Measurements from ENCODE around the gene DUSP28. TPM values are rescaled to one million over a fixed set of nuclear protein-coding genes. Genes with fewer than 3 reads are reported as not detected.
A peak's percentile ranks its signal among the peaks of the same experiment; 100 is the strongest.

The DUSP28 gene
- total and polyA plus RNA-seq, 2 of the 13 experiments (the other 11 are each of a cell fraction or from before 2014, with no cell fraction given), result 5.2 to 8.6 TPM

DNA sequence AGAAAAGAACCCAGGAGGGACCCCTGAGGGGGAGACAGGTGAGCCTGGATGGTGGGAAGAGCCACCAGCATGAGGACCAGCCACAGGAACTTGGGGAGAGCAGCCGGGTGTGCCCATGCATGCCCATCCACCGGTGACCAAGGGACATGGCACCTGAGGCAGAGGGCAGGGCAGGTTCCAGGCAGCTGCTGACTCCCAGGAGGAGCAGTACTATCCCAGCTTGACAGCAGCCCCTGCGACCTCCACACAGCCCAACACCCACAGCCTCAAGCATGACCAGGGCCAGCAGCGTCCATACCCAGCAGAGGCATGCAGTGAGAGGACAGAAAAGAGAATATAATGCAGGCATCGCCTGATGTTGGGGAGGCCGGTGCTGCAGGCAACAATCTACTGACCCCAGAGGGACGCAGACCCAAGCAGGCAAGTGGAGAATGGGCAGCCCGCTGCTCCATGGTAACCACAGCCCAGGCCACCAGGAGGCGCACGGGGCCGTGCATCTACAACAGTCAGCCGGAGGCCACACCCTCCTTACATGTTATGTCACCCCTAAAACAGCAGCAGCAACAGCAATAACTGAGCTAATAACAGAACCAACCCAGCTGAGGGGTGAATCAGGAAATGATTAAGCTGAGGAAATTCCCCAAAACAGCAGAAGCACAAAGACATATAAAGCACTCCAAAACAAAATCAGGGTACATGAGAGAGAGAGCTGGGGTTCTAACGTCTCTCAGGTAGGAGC is 46.4 kb upstream of the DUSP28 start (continued):
- TF ChIP-seq, protein P1, sequence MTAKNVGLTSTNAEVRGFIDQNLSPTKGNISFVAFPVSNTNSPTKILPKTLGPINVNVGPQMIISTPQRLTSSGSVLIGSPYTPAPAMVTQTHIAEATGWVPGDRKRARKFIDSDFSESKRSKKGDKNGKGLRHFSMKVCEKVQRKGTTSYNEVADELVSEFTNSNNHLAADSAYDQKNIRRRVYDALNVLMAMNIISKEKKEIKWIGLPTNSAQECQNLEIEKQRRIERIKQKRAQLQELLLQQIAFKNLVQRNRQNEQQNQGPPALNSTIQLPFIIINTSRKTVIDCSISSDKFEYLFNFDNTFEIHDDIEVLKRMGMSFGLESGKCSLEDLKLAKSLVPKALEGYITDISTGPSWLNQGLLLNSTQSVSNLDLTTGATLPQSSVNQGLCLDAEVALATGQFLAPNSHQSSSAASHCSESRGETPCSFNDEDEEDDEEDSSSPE (CRISPR knock-in tag; IDR thresholded peaks at IDR 0.05), result no peak
- TF ChIP-seq ZKSCAN5 (CRISPR knock-in tag; IDR thresholded peaks at IDR 0.05) (no peak), ZNF614 (CRISPR knock-in tag; IDR thresholded peaks at IDR 0.05; ENCODE audit: borderline replicate concordance) (peak; percentile 66; the same call in 1 of the 2 replicates), ATF7-NPFF (CRISPR knock-in tag; IDR thresholded peaks at IDR 0.05; ENCODE audit: low read depth) (no peak), ZFP36L2 (CRISPR knock-in tag; IDR thresholded peaks at IDR 0.05) (no peak), SP140L (CRISPR knock-in tag; IDR thresholded peaks at IDR 0.05; ENCODE audit: borderline replicate concordance) (no peak), TOE1 (CRISPR knock-in tag; IDR thresholded peaks at IDR 0.05) (no peak), NFYC (CRISPR knock-in tag; IDR thresholded peaks at IDR 0.05) (no peak), ESRRA (CRISPR knock-in tag; IDR thresholded peaks at IDR 0.05; ENCODE audit: low read depth) (no peak), ZBTB42 (CRISPR knock-in tag; IDR thresholded peaks at IDR 0.05) (no peak), ZNF33B (CRISPR knock-in tag; IDR thresholded peaks at IDR 0.05) (no peak), ZNF12 (CRISPR knock-in tag; IDR thresholded peaks at IDR 0.05) (no peak), ARNT (IDR thresholded peaks at IDR 0.05) (no peak), KAT8 (CRISPR knock-in tag; IDR thresholded peaks at IDR 0.05) (no peak), TEAD2 (CRISPR knock-in tag; IDR thresholded peaks at IDR 0.05) (no peak)
- TF ChIP-seq, protein P2, sequence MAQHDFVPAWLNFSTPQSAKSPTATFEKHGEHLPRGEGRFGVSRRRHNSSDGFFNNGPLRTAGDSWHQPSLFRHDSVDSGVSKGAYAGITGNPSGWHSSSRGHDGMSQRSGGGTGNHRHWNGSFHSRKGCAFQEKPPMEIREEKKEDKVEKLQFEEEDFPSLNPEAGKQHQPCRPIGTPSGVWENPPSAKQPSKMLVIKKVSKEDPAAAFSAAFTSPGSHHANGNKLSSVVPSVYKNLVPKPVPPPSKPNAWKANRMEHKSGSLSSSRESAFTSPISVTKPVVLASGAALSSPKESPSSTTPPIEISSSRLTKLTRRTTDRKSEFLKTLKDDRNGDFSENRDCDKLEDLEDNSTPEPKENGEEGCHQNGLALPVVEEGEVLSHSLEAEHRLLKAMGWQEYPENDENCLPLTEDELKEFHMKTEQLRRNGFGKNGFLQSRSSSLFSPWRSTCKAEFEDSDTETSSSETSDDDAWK (CRISPR knock-in tag; IDR thresholded peaks at IDR 0.05), result no peak
- TF ChIP-seq, protein P3, sequence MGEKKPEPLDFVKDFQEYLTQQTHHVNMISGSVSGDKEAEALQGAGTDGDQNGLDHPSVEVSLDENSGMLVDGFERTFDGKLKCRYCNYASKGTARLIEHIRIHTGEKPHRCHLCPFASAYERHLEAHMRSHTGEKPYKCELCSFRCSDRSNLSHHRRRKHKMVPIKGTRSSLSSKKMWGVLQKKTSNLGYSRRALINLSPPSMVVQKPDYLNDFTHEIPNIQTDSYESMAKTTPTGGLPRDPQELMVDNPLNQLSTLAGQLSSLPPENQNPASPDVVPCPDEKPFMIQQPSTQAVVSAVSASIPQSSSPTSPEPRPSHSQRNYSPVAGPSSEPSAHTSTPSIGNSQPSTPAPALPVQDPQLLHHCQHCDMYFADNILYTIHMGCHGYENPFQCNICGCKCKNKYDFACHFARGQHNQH (CRISPR knock-in tag; IDR thresholded peaks at IDR 0.05), result peak; percentile 70; the same call in 1 of the 2 replicates
- TF ChIP-seq, protein P4, sequence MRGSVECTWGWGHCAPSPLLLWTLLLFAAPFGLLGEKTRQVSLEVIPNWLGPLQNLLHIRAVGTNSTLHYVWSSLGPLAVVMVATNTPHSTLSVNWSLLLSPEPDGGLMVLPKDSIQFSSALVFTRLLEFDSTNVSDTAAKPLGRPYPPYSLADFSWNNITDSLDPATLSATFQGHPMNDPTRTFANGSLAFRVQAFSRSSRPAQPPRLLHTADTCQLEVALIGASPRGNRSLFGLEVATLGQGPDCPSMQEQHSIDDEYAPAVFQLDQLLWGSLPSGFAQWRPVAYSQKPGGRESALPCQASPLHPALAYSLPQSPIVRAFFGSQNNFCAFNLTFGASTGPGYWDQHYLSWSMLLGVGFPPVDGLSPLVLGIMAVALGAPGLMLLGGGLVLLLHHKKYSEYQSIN (CRISPR knock-in tag; IDR thresholded peaks at IDR 0.05; ENCODE audit: borderline replicate concordance), result no peak
- TF ChIP-seq, protein P5, sequence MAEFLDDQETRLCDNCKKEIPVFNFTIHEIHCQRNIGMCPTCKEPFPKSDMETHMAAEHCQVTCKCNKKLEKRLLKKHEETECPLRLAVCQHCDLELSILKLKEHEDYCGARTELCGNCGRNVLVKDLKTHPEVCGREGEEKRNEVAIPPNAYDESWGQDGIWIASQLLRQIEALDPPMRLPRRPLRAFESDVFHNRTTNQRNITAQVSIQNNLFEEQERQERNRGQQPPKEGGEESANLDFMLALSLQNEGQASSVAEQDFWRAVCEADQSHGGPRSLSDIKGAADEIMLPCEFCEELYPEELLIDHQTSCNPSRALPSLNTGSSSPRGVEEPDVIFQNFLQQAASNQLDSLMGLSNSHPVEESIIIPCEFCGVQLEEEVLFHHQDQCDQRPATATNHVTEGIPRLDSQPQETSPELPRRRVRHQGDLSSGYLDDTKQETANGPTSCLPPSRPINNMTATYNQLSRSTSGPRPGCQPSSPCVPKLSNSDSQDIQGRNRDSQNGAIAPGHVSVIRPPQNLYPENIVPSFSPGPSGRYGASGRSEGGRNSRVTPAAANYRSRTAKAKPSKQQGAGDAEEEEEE (CRISPR knock-in tag; IDR thresholded peaks at IDR 0.05; ENCODE audit: borderline replicate concordance), result no peak
- TF ChIP-seq, protein P6, sequence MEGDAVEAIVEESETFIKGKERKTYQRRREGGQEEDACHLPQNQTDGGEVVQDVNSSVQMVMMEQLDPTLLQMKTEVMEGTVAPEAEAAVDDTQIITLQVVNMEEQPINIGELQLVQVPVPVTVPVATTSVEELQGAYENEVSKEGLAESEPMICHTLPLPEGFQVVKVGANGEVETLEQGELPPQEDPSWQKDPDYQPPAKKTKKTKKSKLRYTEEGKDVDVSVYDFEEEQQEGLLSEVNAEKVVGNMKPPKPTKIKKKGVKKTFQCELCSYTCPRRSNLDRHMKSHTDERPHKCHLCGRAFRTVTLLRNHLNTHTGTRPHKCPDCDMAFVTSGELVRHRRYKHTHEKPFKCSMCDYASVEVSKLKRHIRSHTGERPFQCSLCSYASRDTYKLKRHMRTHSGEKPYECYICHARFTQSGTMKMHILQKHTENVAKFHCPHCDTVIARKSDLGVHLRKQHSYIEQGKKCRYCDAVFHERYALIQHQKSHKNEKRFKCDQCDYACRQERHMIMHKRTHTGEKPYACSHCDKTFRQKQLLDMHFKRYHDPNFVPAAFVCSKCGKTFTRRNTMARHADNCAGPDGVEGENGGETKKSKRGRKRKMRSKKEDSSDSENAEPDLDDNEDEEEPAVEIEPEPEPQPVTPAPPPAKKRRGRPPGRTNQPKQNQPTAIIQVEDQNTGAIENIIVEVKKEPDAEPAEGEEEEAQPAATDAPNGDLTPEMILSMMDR (CRISPR knock-in tag; IDR thresholded peaks at IDR 0.05), result peak; percentile 98
